Endothelial cell of umbilical vein (primary cell): ENCODE measurements around the gene EVA1A. TPM values are rescaled to one million over a fixed set of nuclear protein-coding genes. Genes with fewer than 3 reads are reported as not detected.

Source experiments
- BruUV-seq: library from RNA; stranded (reverse); fragments of 400-500 nt; replicated peaks from 2 replicates; lab custom pipeline; 2021; lab: Mats Ljungman, UMichigan
- CTCF ChIA-PET: fragments of 300-600, 350-600 bp; sonication (Branson Sonifier 250); formaldehyde crosslinking; loops from one replicate; lab custom pipeline; 2021; ENCODE audit warnings: antibody characterized with exemption, inconsistent platforms; lab: Charles Lee
- POLR2A ChIA-PET: fragments of 300-600, 350-600 bp; sonication (Branson Sonifier 250); formaldehyde crosslinking; loops from one replicate; lab custom pipeline; 2021; ENCODE audit warnings: antibody characterized with exemption, inconsistent platforms; lab: Charles Lee
- DNase-seq: peaks from one replicate; pipeline ENCODE4 v3.0.0-alpha.2; 2011; ENCODE audit warnings: low read depth, low spot score
- FAIRE-seq: peaks from 2 replicates; lab custom pipeline; 2011; peaks lifted over from hg19 to GRCh38; lab: Jason Lieb, UNC
- H2AFZ ChIP-seq: 2 replicates; pipeline ENCODE4 v1.6.0; 2012; ENCODE audit warnings: low read depth, low read length, control low read depth, inconsistent platforms
- H3K27ac ChIP-seq: 2 replicates; pipeline ENCODE4 v1.5.1; 2011; ENCODE audit warnings: low read depth, mild to moderate bottlenecking, control low read depth, low read length, moderate library complexity; ENCODE audit not compliant: insufficient read depth
- H3K27me3 ChIP-seq, 2 experiments: 2 replicates each; pipeline versions ENCODE4 v1.6.0 to v1.6.1; 2011; ENCODE audit warnings: low read length in 2 of 2, mixed read lengths in 1 of 2; ENCODE audit not compliant: control insufficient read depth in 2 of 2, insufficient read depth in 2 of 2
- H3K36me3 ChIP-seq, 2 experiments: 2 replicates in 1 of 2; 3 replicates in 1 of 2; pipeline ENCODE4 v1.5.1; 2011; ENCODE audit warnings: low read length in 2 of 2, mild to moderate bottlenecking in 1 of 2, moderate library complexity in 1 of 2; ENCODE audit not compliant: control insufficient read depth in 2 of 2, insufficient read depth in 2 of 2; ENCODE audit errors: extremely low read depth in 1 of 2
- H3K4me1 ChIP-seq: 3 replicates; pipeline ENCODE4 v1.5.1; 2011; ENCODE audit warnings: mild to moderate bottlenecking, low read length; ENCODE audit not compliant: control insufficient read depth, insufficient read depth; ENCODE audit errors: extremely low read depth
- H3K4me2 ChIP-seq: 2 replicates; pipeline ENCODE4 v1.6.1; 2011; ENCODE audit warnings: low read length, control low read depth, mixed read lengths; ENCODE audit not compliant: insufficient read depth
- H3K4me3 ChIP-seq, 3 experiments: fragments of 200-600 bp in 1 of 3; sonication (generic), shearing (Covaris generic) in 1 of 3; replicated peaks in 1 of 3; 2 replicates each; pipeline ENCODE4 v1.5.1; 2011 to 2016; ENCODE audit warnings: control low read depth in 3 of 3, low read length in 3 of 3, mild to moderate bottlenecking in 2 of 3, inconsistent platforms in 1 of 3, low read depth in 1 of 3, moderate library complexity in 1 of 3; ENCODE audit not compliant: insufficient read depth in 1 of 3
- H3K79me2 ChIP-seq: 2 replicates; pipeline ENCODE4 v1.6.0; 2012; ENCODE audit warnings: low read length, inconsistent platforms; ENCODE audit not compliant: control insufficient read depth, insufficient read depth
- H3K9ac ChIP-seq: replicated peaks from 2 replicates; pipeline ENCODE3; 2011; ENCODE audit warnings: low read length, control low read depth; ENCODE audit not compliant: insufficient read depth; ENCODE audit errors: extremely low read depth
- H3K9me1 ChIP-seq: replicated peaks from 3 replicates; pipeline ENCODE4 v1.6.0; 2011; ENCODE audit warnings: mild to moderate bottlenecking, low read length; ENCODE audit not compliant: control insufficient read depth, insufficient read depth; ENCODE audit errors: extremely low read depth
- H3K9me3 ChIP-seq: replicated peaks from 2 replicates; pipeline ENCODE4 v1.5.1; 2012; ENCODE audit warnings: low read length, inconsistent platforms; ENCODE audit not compliant: control insufficient read depth, insufficient read depth
- H4K20me1 ChIP-seq: replicated peaks from 2 replicates; pipeline ENCODE3; 2011; ENCODE audit warnings: mild to moderate bottlenecking, low read length; ENCODE audit not compliant: control insufficient read depth, insufficient read depth; ENCODE audit errors: extremely low read depth
- EZH2 ChIP-seq: IDR thresholded peaks from 2 replicates; pipeline ENCODE4 v1.6.1; 2012; ENCODE audit warnings: borderline replicate concordance, low read depth, mild to moderate bottlenecking, moderate library complexity, low read length, inconsistent platforms; ENCODE audit not compliant: severe bottlenecking
- FOS ChIP-seq: IDR thresholded peaks from 2 replicates; pipeline ENCODE4 v1.6.1; 2011; ENCODE audit warnings: mild to moderate bottlenecking, low read length, moderate library complexity, borderline replicate concordance; ENCODE audit not compliant: insufficient read depth
- GATA2 ChIP-seq: IDR thresholded peaks from 2 replicates; pipeline ENCODE4 v1.7.0; 2011; ENCODE audit warnings: low read depth, mild to moderate bottlenecking, moderate library complexity, mixed read lengths, low read length; ENCODE audit not compliant: insufficient read length, insufficient read depth
- JUN ChIP-seq: IDR thresholded peaks from 2 replicates; pipeline ENCODE4 v1.6.1; 2011; ENCODE audit warnings: borderline replicate concordance, low read depth; ENCODE audit not compliant: insufficient read length, insufficient read depth
- MYC ChIP-seq: IDR thresholded peaks from one replicate; pipeline ENCODE4 v1.6.1; 2011; ENCODE audit warnings: mild to moderate bottlenecking, low read depth, low read length
- POLR2A ChIP-seq: IDR thresholded peaks from 2 replicates; pipeline ENCODE4 v1.6.1; 2012; ENCODE audit warnings: low read depth, mild to moderate bottlenecking, control low read depth, low read length
- POLR2AphosphoS5 ChIP-seq: IDR thresholded peaks from 2 replicates; pipeline ENCODE4 v1.6.1; 2012; ENCODE audit warnings: low read depth, mild to moderate bottlenecking, control low read depth, low read length, moderate library complexity; ENCODE audit not compliant: insufficient read depth
- dilution Hi-C: fragments of 300-500 bp; cut with MboI; formaldehyde crosslinking; loops from one replicate; pipeline ENCODE4 v1.15.0; 2019; ENCODE audit warnings: low sequenced_read_pairs; ENCODE audit not compliant: extremely low pct_ligation_motif_present
- intact Hi-C: fragments of 100-400 bp; cut with micrococcal nuclease; formaldehyde crosslinking; loops from one replicate; pipeline ENCODE4 v1.10.0; 2022
- polyA plus RNA-seq, 4 experiments: library from polyadenylated mRNA; depleted of rRNA in 3 of 4; stranded (reverse) in 3 of 4; unstranded in 1 of 4; fragments of >200 nt; gene quantifications; 2 replicates each; pipeline versions ENCODE4 v1.2.1 to v1.2.3, GENCODE V29; 2011 to 2012; ENCODE audit warnings: missing spikeins in 1 of 4
- total RNA-seq: library from RNA; stranded (reverse); gene quantifications from 2 replicates; pipeline ENCODE4 v1.2.3, GENCODE V29; 2021
- TF ChIP-seq, protein P1 (sequence below): IDR thresholded peaks from 2 replicates; pipeline ENCODE4 v1.6.1; 2011; ENCODE audit not compliant: insufficient read depth, insufficient read length
- TF ChIP-seq, protein P2 (sequence below), 2 donors: IDR thresholded peaks; 1 replicate in 1 of 2; 2 replicates in 1 of 2; pipeline ENCODE4 v1.5.1; 2011; ENCODE audit warnings: low read length in 2 of 2, mild to moderate bottlenecking in 2 of 2, moderate library complexity in 2 of 2, control low read depth in 1 of 2, inconsistent platforms in 1 of 2, low read depth in 1 of 2; ENCODE audit not compliant: insufficient read depth in 1 of 2; ENCODE audit errors: extremely low read depth in 1 of 2

The EVA1A gene
- total and polyA plus RNA-seq, 2 donors (not counting 3 experiments of a cell fraction or from before 2014, with no cell fraction given) = 52.6 to 66.5 TPM

DNA sequence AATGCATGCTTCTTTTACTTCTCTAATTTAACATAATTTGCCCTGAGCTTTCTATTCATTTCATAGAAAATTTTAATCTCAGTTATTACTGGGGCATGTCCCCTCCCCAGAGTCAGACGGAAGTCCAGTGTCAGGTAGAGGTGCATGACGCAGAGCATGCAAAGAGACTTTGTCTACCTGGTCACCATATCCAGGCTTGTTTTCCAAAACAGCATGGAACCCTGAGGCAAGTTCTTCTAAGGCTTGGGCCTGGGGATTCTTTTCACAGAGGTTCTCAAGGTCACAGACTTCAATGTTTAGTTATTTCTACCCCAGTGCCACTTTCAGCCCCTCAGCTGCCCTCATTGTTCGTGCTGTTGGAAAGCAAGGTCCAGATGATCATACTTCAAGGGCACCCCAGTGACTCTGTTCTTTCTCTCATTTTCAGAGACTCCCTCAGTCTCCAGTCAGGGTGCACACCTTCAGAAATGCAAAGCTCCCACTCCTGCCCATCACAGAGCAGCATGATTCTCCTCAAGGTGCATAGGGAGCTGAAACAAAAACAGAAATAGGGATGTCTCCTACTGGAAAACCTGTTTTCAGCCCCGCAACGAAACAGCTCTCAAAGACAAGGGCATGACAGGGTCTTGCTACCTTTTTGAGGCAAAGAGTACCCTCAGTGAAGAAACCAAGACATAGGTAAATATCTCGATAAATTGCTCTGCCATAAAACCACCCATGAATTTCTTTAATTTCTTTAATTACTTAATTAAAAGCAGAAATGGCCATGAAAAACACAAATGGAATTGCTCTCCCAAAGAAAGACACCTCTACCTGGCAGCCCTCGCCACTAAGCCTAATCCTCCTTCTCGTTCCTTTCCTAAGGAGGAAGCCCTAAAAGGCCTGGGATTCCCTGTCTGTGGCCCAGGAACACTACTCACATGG lies 9.5 kb upstream of the EVA1A start:
- ChIA-PET POLR2A (interaction anchor here (0.7 kb wide), 1 partner anchor 10 kb away, joined by 3 read pairs; no protein-coding TSS in a partner anchor), CTCF (interaction anchor here (1.2 to 2.4 kb wide), 3 partner anchors 9 to 103 kb away, joined by 3 to 8 read pairs (median 4); partner anchors contain the start of gene EVA1A)
- H3K36me3 ChIP-seq = no peaks in the 10 kb centered on the region
- no peaks in the 10 kb centered on the region for H3K9me1 ChIP-seq
- H3K9ac ChIP-seq = no peak overlapping the region
- FAIRE-seq (no peak), DNase-seq (no peak)
- peaks cover 1 to 5% of the 10 kb centered on the region in 2 experiments for H3K27me3 ChIP-seq
- no peak overlapping the region for H3K4me3 ChIP-seq
- H4K20me1 ChIP-seq = no peaks in the 10 kb centered on the region
- dilution Hi-C loops = no loop called here
- no TSS peak for BruUV-seq
- intact Hi-C loops = no loop called here
- H3K4me1 ChIP-seq = no peaks in the 10 kb centered on the region
- no peaks in the 10 kb centered on the region for H3K9me3 ChIP-seq
- H3K27ac ChIP-seq = no peak overlapping the region
- H3K4me2 ChIP-seq = no peak overlapping the region
- H2AFZ ChIP-seq = no peak overlapping the region
- no peaks in the 10 kb centered on the region for H3K79me2 ChIP-seq
- no peak for TF ChIP-seq MYC
- no peak for TF ChIP-seq FOS
- no peak for TF ChIP-seq GATA2
- TF ChIP-seq, protein P1, sequence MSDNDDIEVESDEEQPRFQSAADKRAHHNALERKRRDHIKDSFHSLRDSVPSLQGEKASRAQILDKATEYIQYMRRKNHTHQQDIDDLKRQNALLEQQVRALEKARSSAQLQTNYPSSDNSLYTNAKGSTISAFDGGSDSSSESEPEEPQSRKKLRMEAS = no peak
- TF ChIP-seq POLR2A = no peak
- TF ChIP-seq, protein P2, sequence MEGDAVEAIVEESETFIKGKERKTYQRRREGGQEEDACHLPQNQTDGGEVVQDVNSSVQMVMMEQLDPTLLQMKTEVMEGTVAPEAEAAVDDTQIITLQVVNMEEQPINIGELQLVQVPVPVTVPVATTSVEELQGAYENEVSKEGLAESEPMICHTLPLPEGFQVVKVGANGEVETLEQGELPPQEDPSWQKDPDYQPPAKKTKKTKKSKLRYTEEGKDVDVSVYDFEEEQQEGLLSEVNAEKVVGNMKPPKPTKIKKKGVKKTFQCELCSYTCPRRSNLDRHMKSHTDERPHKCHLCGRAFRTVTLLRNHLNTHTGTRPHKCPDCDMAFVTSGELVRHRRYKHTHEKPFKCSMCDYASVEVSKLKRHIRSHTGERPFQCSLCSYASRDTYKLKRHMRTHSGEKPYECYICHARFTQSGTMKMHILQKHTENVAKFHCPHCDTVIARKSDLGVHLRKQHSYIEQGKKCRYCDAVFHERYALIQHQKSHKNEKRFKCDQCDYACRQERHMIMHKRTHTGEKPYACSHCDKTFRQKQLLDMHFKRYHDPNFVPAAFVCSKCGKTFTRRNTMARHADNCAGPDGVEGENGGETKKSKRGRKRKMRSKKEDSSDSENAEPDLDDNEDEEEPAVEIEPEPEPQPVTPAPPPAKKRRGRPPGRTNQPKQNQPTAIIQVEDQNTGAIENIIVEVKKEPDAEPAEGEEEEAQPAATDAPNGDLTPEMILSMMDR (IDR thresholded peaks at IDR 0.05; ENCODE audit: extremely low read depth in 1 of 2, insufficient read depth in 1 of 2, low read depth in 1 of 2, low read length in 2 of 2) = no peak
- TF ChIP-seq JUN = no peak
- no peak for TF ChIP-seq EZH2
- no peak for TF ChIP-seq POLR2AphosphoS5
